Chondrocyte (in vitro differentiated cells): Measurements from ENCODE around the gene DBF4. TPM values are rescaled to one million over a fixed set of nuclear protein-coding genes. Genes with fewer than 3 reads are reported as not detected.
A peak's percentile ranks its signal among the peaks of the same experiment; 100 is the strongest.
"Not testable (repeated sequence)": the region's sequence is repeated elsewhere in the genome, so short reads cannot be mapped to it uniquely, and the experiment has no call there.

Experiments
- DNase-seq: peaks from one replicate; pipeline ENCODE4 v3.0.0; 2021; ENCODE audit warnings: mixed read lengths, low spot score
- H3K27ac Mint-ChIP-seq: one replicate; pipeline ENCODE4 v1.8.0; 2021; ENCODE audit warnings: mild to moderate bottlenecking, moderate library complexity, mixed read lengths; ENCODE audit not compliant: unreplicated experiment
- H3K27me3 Mint-ChIP-seq: 2 replicates; pipeline ENCODE4 v1.8.0; 2021; ENCODE audit warnings: low read depth, mixed read lengths
- H3K36me3 Mint-ChIP-seq: 2 replicates; pipeline ENCODE4 v1.8.0; 2021; ENCODE audit warnings: low read depth, mixed read lengths
- H3K4me1 Mint-ChIP-seq: 2 replicates; pipeline ENCODE4 v1.8.0; 2021; ENCODE audit warnings: low read depth, mild to moderate bottlenecking, mixed read lengths
- H3K4me3 Mint-ChIP-seq: one replicate; pipeline ENCODE4 v1.8.0; 2021; ENCODE audit warnings: mild to moderate bottlenecking, moderate library complexity, mixed read lengths; ENCODE audit not compliant: unreplicated experiment
- H3K9me3 Mint-ChIP-seq: 2 replicates; pipeline ENCODE4 v1.8.0; 2021; ENCODE audit warnings: low read depth, mixed read lengths
- CTCF ChIP-seq: fragments of 200-600 bp; sonication (generic); IDR thresholded peaks from 2 replicates; pipeline ENCODE4 v1.5.0; 2021; ENCODE audit warnings: antibody characterized with exemption, mild to moderate bottlenecking, moderate library complexity
- long read RNA-seq: library from polyadenylated mRNA; stranded (forward); transcript quantifications from one replicate; pipeline ENCODE4 v2.0.0, GENCODE V29; 2021
- total RNA-seq: library from RNA; stranded (reverse); gene quantifications from 3 replicates; pipeline ENCODE4 v1.2.1, GENCODE V29; 2021

DBF4 gene
- total RNA-seq: 9.3 to 10.3 TPM (median 9.7 TPM) in 3 replicates
- long read RNA-seq, transcript DBF4-201 (12 exons, 3,907 nt): major isoform, 5 of 9 reads
- long read RNA-seq, partial matches to known transcripts: 0 of 9 reads
- long read RNA-seq, other reads (novel, unspliced or antisense): 3 of 9 reads

- Mint-ChIP-seq H3K27me3 (no peaks in the 10 kb centered on the region), H3K4me3 (peak within 1 kb of the TSS; percentile 97), H3K27ac (peak within 1 kb of the TSS; percentile 98), H3K4me1 (peaks cover 34% of the 10 kb centered on the region), H3K36me3 (peaks cover 6% of the 10 kb centered on the region), H3K9me3 (peaks cover 9% of the 10 kb centered on the region)
- TF ChIP-seq CTCF: no peak
- peak; percentile 97 for DNase-seq
These were observed at the start of gene DBF4, which contains the start of gene SLC25A40 for GRCh38 chr7:87876040-87876868. DBF4 (plus strand) TSS chr7:87876493; CDS start chr7:87876733, 240 bp downstream. SLC25A40 (minus strand) TSS chr7:87876360; CDS start chr7:87858727, 17,633 bp downstream.

GRCh38 chr7:87828383-87828782 is 47.9 kb upstream of the DBF4 start:
- peaks cover 26% of the 10 kb centered on the region for H3K9me3 Mint-ChIP-seq
- H3K4me1 Mint-ChIP-seq, H3K36me3 Mint-ChIP-seq, H3K4me3 Mint-ChIP-seq, DNase-seq, H3K27me3 Mint-ChIP-seq, H3K27ac Mint-ChIP-seq: not testable (repeated sequence)

- H3K9me3 Mint-ChIP-seq: peaks cover 12% of the 10 kb centered on the region
- TF ChIP-seq CTCF: no peak
- H3K4me3 Mint-ChIP-seq: no peak overlapping the region
- H3K27me3 Mint-ChIP-seq: no peaks in the 10 kb centered on the region
- no peak overlapping the region for H3K27ac Mint-ChIP-seq
- peaks cover 1% of the 10 kb centered on the region for H3K36me3 Mint-ChIP-seq
- no peak for DNase-seq
- no peaks in the 10 kb centered on the region for H3K4me1 Mint-ChIP-seq
These were observed 45.2 kb upstream of the DBF4 start for GRCh38 chr7:87831097-87831496.

- no peak for DNase-seq
- no peaks in the 10 kb centered on the region for H3K4me1 Mint-ChIP-seq
- no peak overlapping the region for H3K4me3 Mint-ChIP-seq
- peaks cover 12% of the 10 kb centered on the region for H3K9me3 Mint-ChIP-seq
- no peak overlapping the region for H3K27ac Mint-ChIP-seq
- H3K36me3 Mint-ChIP-seq: peaks cover 1% of the 10 kb centered on the region
- no peak for TF ChIP-seq CTCF
- no peaks in the 10 kb centered on the region for H3K27me3 Mint-ChIP-seq
These were observed 43.2 kb upstream of the DBF4 start for GRCh38 chr7:87833130-87833529.

- Mint-ChIP-seq H3K27ac (no peak overlapping the region), H3K4me3 (no peak overlapping the region)
These were observed 38.7 kb upstream of the DBF4 start for GRCh38 chr7:87837597-87837996.

More at GRCh38 chr7:87837597-87837996, 38.7 kb upstream of the DBF4 start:
- Mint-ChIP-seq H3K4me1 (no peaks in the 10 kb centered on the region), H3K36me3 (peaks cover 1% of the 10 kb centered on the region), H3K27me3 (no peaks in the 10 kb centered on the region), H3K9me3 (no peaks in the 10 kb centered on the region)
- no peak for DNase-seq
- no peak for TF ChIP-seq CTCF
